SKM-1 treated with dmso at 0.1 percent for 144 hours (cell line): Measurements from ENCODE around the gene TRIM69.
A peak's percentile ranks its signal among the peaks of the same experiment; 100 is the strongest.
"Not testable (repeated sequence)": the region's sequence is repeated elsewhere in the genome, so short reads cannot be mapped to it uniquely, and the experiment has no call there.

Experiments used
- DNase-seq: peaks from one replicate; lab custom pipeline; 2025; ENCODE audit not compliant: unreplicated experiment; lab: John Stamatoyannopoulos, UW

Gene TRIM69

GRCh38 chr15:44736181-44736765 is at the start of gene TRIM69:
TSS of gene TRIM69 (plus strand) at chr15:44736528. CDS start at chr15:44736705, 177 bp downstream.
- DNase-seq: no peak

- not testable (repeated sequence) for DNase-seq
These were observed 47.0 kb upstream of the TRIM69 start for GRCh38 chr15:44689318-44689717.

GRCh38 chr15:44690245-44690644 is 46.1 kb upstream of the TRIM69 start:
- DNase-seq: not testable (repeated sequence)

- DNase-seq: no peak
These were observed 43.7 kb upstream of the TRIM69 start for GRCh38 chr15:44692659-44693058.

GRCh38 chr15:44694416-44694815 is 41.9 kb upstream of the TRIM69 start:
- DNase-seq: no peak

- DNase-seq: no peak
These were observed 41.0 kb upstream of the TRIM69 start for GRCh38 chr15:44695294-44695693.

GRCh38 chr15:44697014-44697413 is 39.3 kb upstream of the TRIM69 start:
- no peak for DNase-seq

- DNase-seq: peak; percentile 35
These were observed 37.7 kb upstream of the TRIM69 start for GRCh38 chr15:44698641-44699040.

- DNase-seq: not testable (repeated sequence)
These were observed 35.7 kb upstream of the TRIM69 start for GRCh38 chr15:44700676-44701075.

GRCh38 chr15:44705986-44706385 is 30.3 kb upstream of the TRIM69 start:
- no peak for DNase-seq

- no peak for DNase-seq
These were observed 29.9 kb upstream of the TRIM69 start for GRCh38 chr15:44706401-44706800.

GRCh38 chr15:44706946-44707636 is 29.2 kb upstream of the TRIM69 start:
- DNase-seq: no peak

- peak; percentile 84 for DNase-seq
These were observed 25.9 kb upstream of the TRIM69 start for GRCh38 chr15:44710236-44711095.

- DNase-seq: peak; percentile 95
These were observed 25.1 kb upstream of the TRIM69 start, which contains the start of the genes B2M and PATL2 for GRCh38 chr15:44711096-44711742. TSS of gene B2M (plus strand) at chr15:44711517. CDS start at chr15:44711547, 30 bp downstream. TSS of gene PATL2 (minus strand) at chr15:44711323. CDS start at chr15:44676490, 34,833 bp downstream.

GRCh38 chr15:44711743-44712345 is 24.5 kb upstream of the TRIM69 start:
- peak; percentile 51 for DNase-seq

GRCh38 chr15:44712346-44713005 is 23.9 kb upstream of the TRIM69 start:
- DNase-seq: peak; percentile 52

- no peak for DNase-seq
These were observed 23.0 kb upstream of the TRIM69 start for GRCh38 chr15:44713006-44713966.

GRCh38 chr15:44715142-44715796 is 21.1 kb upstream of the TRIM69 start:
- no peak for DNase-seq
